K562 (cell line): ENCODE measurements around the gene FAM120AOS. TPM values are rescaled to one million over a fixed set of nuclear protein-coding genes. Genes with fewer than 3 reads are reported as not detected.
A peak's percentile ranks its signal among the peaks of the same experiment; 100 is the strongest.

ENCODE experiments used
- CEBPZ ChIP-seq: fragments of 150-350 bp; IDR thresholded peaks from 2 replicates; pipeline ENCODE4 v1.6.1; 2014; ENCODE audit warnings: low read depth, mild to moderate bottlenecking, low read length, borderline replicate concordance
- EP400 ChIP-seq: fragments of 450-650 bp; IDR thresholded peaks from 2 replicates; pipeline ENCODE4 v1.6.1; 2017; ENCODE audit warnings: antibody characterized with exemption, mild to moderate bottlenecking, moderate library complexity
- HMBOX1 ChIP-seq: sonication (generic); IDR thresholded peaks from 2 replicates; pipeline ENCODE4 v1.6.1; 2016
- MAZ ChIP-seq, 2 experiments: fragments of 450-650 bp in 1 of 2; sonication (generic) in 1 of 2; formaldehyde crosslinking; IDR thresholded peaks in 1 of 2; conservative IDR thresholded peaks in 1 of 2; 2 replicates each; pipeline versions ENCODE4 v1.4.0 to v1.5.0; 2020; ENCODE audit warnings: mild to moderate bottlenecking in 1 of 2, missing genetic modification reagents in 1 of 2
- MEIS2 ChIP-seq: fragments of 450-650 bp; IDR thresholded peaks from 2 replicates; pipeline ENCODE4 v1.6.1; 2014; ENCODE audit warnings: mild to moderate bottlenecking; ENCODE audit not compliant: partially characterized antibody
- MLLT1 ChIP-seq, 2 experiments: fragments of 450-650 bp; IDR thresholded peaks; 2 replicates each; pipeline ENCODE4 v1.6.1; 2016
- NR2C1 ChIP-seq, 2 experiments: fragments of 450-650 bp; IDR thresholded peaks; 2 replicates each; pipeline ENCODE4 v1.6.1; 2017; ENCODE audit warnings: mild to moderate bottlenecking in 2 of 2, antibody characterized with exemption in 1 of 2, inconsistent platforms in 1 of 2, missing compliant biosample characterization in 1 of 2, missing genetic modification characterization in 1 of 2
- NR2C2 ChIP-seq, 2 experiments: fragments of 200-800 bp in 1 of 2; sonication (Bioruptor generic) in 1 of 2; sonication (generic) in 1 of 2; formaldehyde crosslinking in 1 of 2; IDR thresholded peaks; 2 replicates each; pipeline versions ENCODE4 v1.6.1 to v1.8.0; 2016 to 2022; ENCODE audit warnings: mild to moderate bottlenecking in 1 of 2, missing compliant biosample characterization in 1 of 2, missing genetic modification characterization in 1 of 2, missing genetic modification reagents in 1 of 2
- NRF1 ChIP-seq, 2 experiments: fragments of 450-650 bp; IDR thresholded peaks in 1 of 2; conservative IDR thresholded peaks in 1 of 2; 2 replicates each; pipeline ENCODE4 v1.6.1; 2014; ENCODE audit warnings: mild to moderate bottlenecking in 2 of 2
- PHB ChIP-seq: fragments of 250-450 bp; sonication (Bioruptor Pico); IDR thresholded peaks from 2 replicates; pipeline ENCODE4 v1.5.0; 2021
- PHB2 ChIP-seq: fragments of 450-650 bp; IDR thresholded peaks from 2 replicates; pipeline ENCODE4 v1.6.1; 2017; ENCODE audit warnings: low read depth
- PKNOX1 ChIP-seq: fragments of 450-650 bp; IDR thresholded peaks from 2 replicates; pipeline ENCODE4 v1.6.1; 2016
- SPI1 ChIP-seq: IDR thresholded peaks from 2 replicates; pipeline ENCODE4 v1.6.1; 2011; ENCODE audit warnings: low read depth, low read length, control low read depth, borderline replicate concordance
- TEAD4 ChIP-seq, 2 experiments: sonication (generic) in 1 of 2; formaldehyde crosslinking in 1 of 2; IDR thresholded peaks; 2 replicates each; pipeline versions ENCODE4 v1.6.1 to v1.8.0; 2012 to 2022; ENCODE audit warnings: borderline replicate concordance in 1 of 2, inconsistent platforms in 1 of 2, low read length in 1 of 2, mild to moderate bottlenecking in 1 of 2, missing genetic modification reagents in 1 of 2
- ZNF232 ChIP-seq: sonication (generic); formaldehyde crosslinking; IDR thresholded peaks from 2 replicates; pipeline ENCODE4 v1.8.0; 2022; ENCODE audit warnings: mild to moderate bottlenecking, missing genetic modification reagents
- polyA plus RNA-seq, 8 experiments: library from polyadenylated mRNA; depleted of rRNA in 4 of 8; stranded (reverse) in 5 of 8; unstranded in 3 of 8; fragments of >200 nt; fragmentation: Nextera tagmentation in 2 of 8; fragmentation: Illumina TruSeq in 1 of 8; extraction: Ambion mirVana in 2 of 8; extraction: Trizol in 1 of 8; gene quantifications; 2 replicates each; pipeline versions ENCODE4 v1.2.1 to v1.2.3, GENCODE V29; 2011 to 2014; ENCODE audit warnings: inconsistent platforms in 1 of 8, missing spikeins in 1 of 8
- total RNA-seq, 7 experiments: library from RNA; depleted of rRNA in 6 of 7; stranded (reverse); fragments of >200 nt in 6 of 7; fragmentation: Illumina TruSeq in 2 of 7; extraction: Trizol in 2 of 7; gene quantifications; 2 replicates each; pipeline versions ENCODE4 v1.2.1 to v1.2.3, GENCODE V29; 2011 to 2021; ENCODE audit warnings: low replicate concordance in 1 of 7
- TF ChIP-seq, protein P1 (sequence below): fragments of 250-450 bp; sonication (Bioruptor Pico); IDR thresholded peaks from 2 replicates; pipeline ENCODE4 v1.5.0; 2021
- TF ChIP-seq, protein P2 (sequence below), 2 experiments: fragments of 450-650 bp in 1 of 2; sonication (generic) in 1 of 2; formaldehyde crosslinking in 1 of 2; IDR thresholded peaks in 1 of 2; conservative IDR thresholded peaks in 1 of 2; 2 replicates each; pipeline versions ENCODE4 v1.6.1 to v1.8.1; 2016 to 2023; ENCODE audit warnings: mild to moderate bottlenecking in 2 of 2, moderate library complexity in 2 of 2, inconsistent platforms in 1 of 2, missing genetic modification reagents in 1 of 2

Gene FAM120AOS
- total and polyA plus RNA-seq, 9 of the 15 experiments (the other 6 are each of a cell fraction or from before 2014, with no cell fraction given) = 18.8 to 53.4 (median 41.4) TPM

DNA sequence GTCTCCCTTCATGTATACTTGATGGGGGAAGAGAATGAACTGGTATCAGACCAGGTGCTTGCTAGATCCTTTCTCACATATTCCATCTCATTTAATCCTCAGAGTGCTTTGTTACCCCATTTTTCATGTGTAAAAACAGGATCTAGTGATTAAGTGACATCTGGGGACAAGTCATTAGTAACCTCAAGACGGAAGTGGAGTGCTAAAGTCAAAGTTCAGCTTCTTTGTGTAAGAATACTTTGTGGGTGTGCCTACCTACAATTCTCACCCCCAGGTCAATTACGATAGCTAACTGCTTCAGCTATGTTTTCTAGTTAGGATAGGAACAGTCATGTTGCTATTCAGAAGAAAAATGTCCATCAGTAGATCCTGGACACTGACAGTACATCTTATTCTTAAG lies 3.1 kb upstream of the FAM120AOS start (continued):
- no peak for TF ChIP-seq CEBPZ
- peak; percentile 29; the same call in 1 of the 2 replicates for TF ChIP-seq PKNOX1
- TF ChIP-seq NRF1 (conservative IDR thresholded peaks at IDR 0.05 in 1 of 2, IDR thresholded peaks at IDR 0.05 in 1 of 2) = no peak
- TF ChIP-seq SPI1 = peak; percentile 46; the same call in 1 of the 2 replicates
- no peak for TF ChIP-seq MAZ (CRISPR knock-in tag; conservative IDR thresholded peaks at IDR 0.05 in 1 of 2, IDR thresholded peaks at IDR 0.05 in 1 of 2)
- peak; percentile 12; the same call in 1 of the 2 replicates for TF ChIP-seq TEAD4 (IDR thresholded peaks at IDR 0.05; ENCODE audit: low read length)
- no peak for TF ChIP-seq TEAD4 (CRISPR knock-in tag; IDR thresholded peaks at IDR 0.05; ENCODE audit: borderline replicate concordance)
- no peak for TF ChIP-seq EP400
- TF ChIP-seq NR2C2 (CRISPR knock-in tag; IDR thresholded peaks at IDR 0.05) = 0 out of 2 replicates have a peak, but pooled peaks have one; percentile 17
- peak; percentile 84 for TF ChIP-seq NR2C2 (tag; IDR thresholded peaks at IDR 0.05)
- TF ChIP-seq PHB (CRISPR knock-in tag) = no peak
- TF ChIP-seq, protein P1, sequence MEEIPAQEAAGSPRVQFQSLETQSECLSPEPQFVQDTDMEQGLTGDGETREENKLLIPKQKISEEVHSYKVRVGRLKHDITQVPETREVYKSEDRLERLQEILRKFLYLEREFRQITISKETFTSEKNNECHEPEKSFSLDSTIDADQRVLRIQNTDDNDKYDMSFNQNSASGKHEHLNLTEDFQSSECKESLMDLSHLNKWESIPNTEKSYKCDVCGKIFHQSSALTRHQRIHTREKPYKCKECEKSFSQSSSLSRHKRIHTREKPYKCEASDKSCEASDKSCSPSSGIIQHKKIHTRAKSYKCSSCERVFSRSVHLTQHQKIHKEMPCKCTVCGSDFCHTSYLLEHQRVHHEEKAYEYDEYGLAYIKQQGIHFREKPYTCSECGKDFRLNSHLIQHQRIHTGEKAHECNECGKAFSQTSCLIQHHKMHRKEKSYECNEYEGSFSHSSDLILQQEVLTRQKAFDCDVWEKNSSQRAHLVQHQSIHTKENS (CRISPR knock-in tag) = no peak
- peak; percentile 52 for TF ChIP-seq HMBOX1
- TF ChIP-seq, protein P2, sequence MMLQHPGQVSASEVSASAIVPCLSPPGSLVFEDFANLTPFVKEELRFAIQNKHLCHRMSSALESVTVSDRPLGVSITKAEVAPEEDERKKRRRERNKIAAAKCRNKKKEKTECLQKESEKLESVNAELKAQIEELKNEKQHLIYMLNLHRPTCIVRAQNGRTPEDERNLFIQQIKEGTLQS (IDR thresholded peaks at IDR 0.05) = no peak
- TF ChIP-seq, protein P2 (CRISPR knock-in tag; conservative IDR thresholded peaks at IDR 0.05) = no peak
- TF ChIP-seq PHB2 = no peak
- peak; percentile 59 for TF ChIP-seq MEIS2
- peak; percentile 73 for TF ChIP-seq NR2C1 (IDR thresholded peaks at IDR 0.05)
- peak; percentile 83 for TF ChIP-seq NR2C1 (tag; IDR thresholded peaks at IDR 0.05)
- TF ChIP-seq MLLT1 (IDR thresholded peaks at IDR 0.05) = no peak
- no peak for TF ChIP-seq ZNF232 (CRISPR knock-in tag)
